CD4-positive, alpha-beta memory T cell (primary cell): ENCODE data around the gene BBX. TPM values are rescaled to one million over a fixed set of nuclear protein-coding genes. Genes with fewer than 3 reads are reported as not detected.

Experiments used
- CTCF ChIA-PET: fragments of 350-600 bp; sonication (Branson Sonifier 250); formaldehyde crosslinking; loops from one replicate; lab custom pipeline; 2021; ENCODE audit warnings: inconsistent platforms; ENCODE audit not compliant: partially characterized antibody; lab: Charles Lee
- POLR2A ChIA-PET: fragments of 350-600 bp; sonication (Branson Sonifier 250); formaldehyde crosslinking; loops from one replicate; lab custom pipeline; 2021; ENCODE audit not compliant: partially characterized antibody; lab: Charles Lee
- DNase-seq, 5 donors: peaks; one replicate each; pipeline versions ENCODE4 v3.0.0 to v3.0.0-alpha.2; 2020 to 2022; ENCODE audit warnings: mixed read lengths in 1 of 5
- H3K27ac ChIP-seq: one replicate; pipeline ENCODE4 v1.7.0; 2013; ENCODE audit warnings: low read depth, low read length
- H3K27me3 ChIP-seq: 2 replicates; pipeline ENCODE4 v1.7.0; 2013; ENCODE audit warnings: mild to moderate bottlenecking, low read length, moderate library complexity; ENCODE audit not compliant: insufficient read depth
- H3K36me3 ChIP-seq: 2 replicates; pipeline ENCODE4 v1.7.0; 2013; ENCODE audit warnings: mild to moderate bottlenecking, low read length, moderate library complexity; ENCODE audit not compliant: insufficient read depth
- H3K4me1 ChIP-seq: 2 replicates; pipeline ENCODE4 v1.7.0; 2013; ENCODE audit warnings: mild to moderate bottlenecking, low read length, moderate library complexity; ENCODE audit not compliant: insufficient read depth
- H3K4me3 ChIP-seq, 2 donors: one replicate each; pipeline ENCODE4 v1.7.0; 2013; ENCODE audit warnings: low read length in 2 of 2, mild to moderate bottlenecking in 1 of 2
- H3K9me3 ChIP-seq, 2 donors: one replicate each; pipeline ENCODE4 v1.7.0; 2013; ENCODE audit warnings: low read length in 2 of 2, control low read depth in 1 of 2; ENCODE audit not compliant: control insufficient read depth in 1 of 2
- H3K27ac Mint-ChIP-seq, 7 donors: one replicate each; pipeline ENCODE4 v1.8.0; 2020 to 2021; ENCODE audit warnings: mixed read lengths in 7 of 7, mild to moderate bottlenecking in 6 of 7, inconsistent platforms in 3 of 7, moderate library complexity in 3 of 7
- H3K27me3 Mint-ChIP-seq, 2 donors: one replicate each; pipeline ENCODE4 v1.8.0; 2020 to 2021; ENCODE audit warnings: mixed read lengths in 2 of 2
- H3K36me3 Mint-ChIP-seq, 2 donors: one replicate each; pipeline ENCODE4 v1.8.0; 2020 to 2021; ENCODE audit warnings: mixed read lengths in 2 of 2, inconsistent platforms in 1 of 2, mild to moderate bottlenecking in 1 of 2
- H3K4me1 Mint-ChIP-seq, 4 donors: one replicate each; pipeline ENCODE4 v1.8.0; 2020 to 2021; ENCODE audit warnings: mixed read lengths in 4 of 4, mild to moderate bottlenecking in 1 of 4
- H3K4me3 Mint-ChIP-seq, 8 donors: one replicate each; pipeline ENCODE4 v1.8.0; 2020 to 2021; ENCODE audit warnings: mixed read lengths in 8 of 8, mild to moderate bottlenecking in 7 of 8, moderate library complexity in 6 of 8, inconsistent platforms in 3 of 8
- H3K9me3 Mint-ChIP-seq, 8 donors: one replicate each; pipeline ENCODE4 v1.8.0; 2020 to 2021; ENCODE audit warnings: mixed read lengths in 8 of 8, mild to moderate bottlenecking in 5 of 8, inconsistent platforms in 3 of 8, moderate library complexity in 1 of 8
- intact Hi-C: fragments of 100-400 bp; cut with micrococcal nuclease; formaldehyde crosslinking; loops from one replicate; pipeline ENCODE4 v1.15.1; 2023
- polyA plus RNA-seq, 2 donors: library from polyadenylated mRNA; unstranded; fragments of 300-500 nt; fragmentation: Illumina TruSeq; gene quantifications; one replicate each; pipeline ENCODE4 v1.2.3, GENCODE V29; 2021
- total RNA-seq, 2 experiments: library from RNA; stranded (reverse); gene quantifications; one replicate each; pipeline ENCODE4 v1.2.3, GENCODE V29; 2021

BBX gene
- total and polyA plus RNA-seq, 4 experiments from 2014 or later = 85.4 to 101 (median 96.5) TPM

DNA sequence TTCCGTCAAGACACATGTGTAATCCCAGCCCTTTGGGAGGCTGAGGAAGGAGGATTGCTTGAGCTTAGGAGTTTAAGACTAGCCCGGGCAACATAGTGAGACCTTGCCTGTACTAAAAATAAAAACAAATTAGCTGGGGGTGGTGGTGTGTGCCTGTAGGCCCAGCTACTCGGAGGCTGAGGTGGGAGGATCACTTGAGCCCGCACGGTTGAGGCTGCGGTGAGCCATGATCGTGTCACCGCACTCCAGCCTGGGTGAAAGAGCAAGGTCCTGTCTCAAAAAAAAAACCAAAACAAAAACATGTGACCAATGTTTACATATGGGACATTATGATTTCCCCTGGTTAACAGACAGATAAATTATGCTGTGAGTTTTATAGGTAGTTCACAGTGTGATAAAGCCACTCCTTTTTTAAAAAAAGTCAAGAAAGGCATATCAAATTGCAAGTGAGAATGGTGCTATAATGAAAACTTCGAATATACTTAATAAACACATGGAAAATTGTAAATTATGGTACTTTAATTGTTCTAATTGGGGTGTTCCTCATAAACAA lies 9.2 kb downstream of the BBX start:
- ChIA-PET POLR2A (interaction anchor here (0.7 to 0.8 kb wide), 2 partner anchors 9 to 10 kb away, joined by 3 to 4 read pairs; partner anchors contain the start of gene BBX), CTCF (interaction anchor here (0.5 to 1.4 kb wide), 3 partner anchors 21 to 923 kb away, joined by 3 read pairs; no protein-coding TSS in a partner anchor)
- H3K4me3 ChIP-seq = no peak overlapping the region
- H3K4me3 Mint-ChIP-seq = peak overlapping the region in 1 of 8 donors; percentile 3
- H3K9me3 Mint-ChIP-seq = no peaks in the 10 kb centered on the region
- peaks cover 20 to 28% of the 10 kb centered on the region in 2 donors for H3K36me3 Mint-ChIP-seq
- no peaks in the 10 kb centered on the region for H3K36me3 ChIP-seq
- H3K9me3 ChIP-seq = no peaks in the 10 kb centered on the region
- no peaks in the 10 kb centered on the region for H3K27me3 ChIP-seq
- H3K27me3 Mint-ChIP-seq = no peaks in the 10 kb centered on the region
- peaks cover 19 to 52% (median 28%) of the 10 kb centered on the region in 4 donors for H3K4me1 Mint-ChIP-seq
- intact Hi-C loops = loop anchor here (2.0 kb wide), 1 partner anchor 15 kb away; no protein-coding TSS in a partner anchor
- DNase-seq = no peak
- H3K27ac ChIP-seq = no peak overlapping the region
- H3K4me1 ChIP-seq = peaks cover 15% of the 10 kb centered on the region
- peak overlapping the region in 1 of 7 donors; percentile 13 for H3K27ac Mint-ChIP-seq

DNA sequence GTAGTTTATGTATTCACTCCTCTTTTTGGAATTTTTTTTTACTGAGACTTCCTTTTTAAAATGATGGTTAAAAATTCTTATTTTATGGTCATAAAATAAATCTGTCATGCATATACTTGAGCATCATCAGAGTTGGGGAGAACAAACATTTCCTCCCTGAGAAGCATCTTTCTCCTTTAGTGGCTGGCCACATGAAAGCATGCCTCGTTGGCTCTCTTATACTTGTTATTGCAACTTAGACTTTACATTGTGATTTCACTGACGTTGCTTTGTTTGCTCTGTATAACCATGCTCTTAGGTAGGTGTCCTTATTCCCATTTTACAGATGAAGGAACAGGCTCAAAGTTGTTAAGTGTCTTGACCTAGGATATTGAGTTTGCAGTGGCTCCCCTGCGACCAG lies 18.1 kb downstream of the BBX start:
- Mint-ChIP-seq H3K4me3 (no peak overlapping the region), H3K9me3 (no peaks in the 10 kb centered on the region), H3K27me3 (no peaks in the 10 kb centered on the region), H3K4me1 (peaks cover 15 to 38% (median 29%) of the 10 kb centered on the region in 4 donors), H3K36me3 (peaks cover 9 to 16% of the 10 kb centered on the region in 2 donors), H3K27ac (no peak overlapping the region)
- no peaks in the 10 kb centered on the region for H3K9me3 ChIP-seq
- POLR2A ChIA-PET = no interaction called here
- no peaks in the 10 kb centered on the region for H3K27me3 ChIP-seq
- H3K4me1 ChIP-seq = no peaks in the 10 kb centered on the region
- DNase-seq = no peak
- intact Hi-C loops = no loop called here
- no peak overlapping the region for H3K4me3 ChIP-seq
- no peaks in the 10 kb centered on the region for H3K36me3 ChIP-seq
- CTCF ChIA-PET = no interaction called here
- H3K27ac ChIP-seq = no peak overlapping the region

DNA sequence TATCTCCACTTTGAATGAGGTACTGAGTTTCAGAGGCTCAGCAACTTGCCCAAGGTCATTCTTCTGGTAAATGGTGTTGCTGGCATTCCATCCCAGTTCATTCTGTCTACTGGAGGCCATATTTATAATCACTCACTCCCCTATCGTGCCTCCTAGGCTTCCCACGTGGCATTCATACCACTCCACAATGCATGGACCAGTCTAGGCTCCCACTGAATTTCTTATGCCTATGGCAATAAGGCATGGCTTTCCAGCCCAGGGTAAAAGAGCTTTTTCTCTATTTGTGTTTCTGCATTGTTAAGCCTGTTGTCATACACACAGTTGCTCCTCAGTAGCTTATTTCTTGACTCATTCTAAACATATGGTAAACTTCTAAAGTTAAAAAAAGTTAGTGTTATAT lies 19.9 kb downstream of the BBX start:
- Mint-ChIP-seq H3K36me3 (peaks cover 5 to 11% of the 10 kb centered on the region in 2 donors), H3K4me1 (peaks cover 16 to 43% (median 30%) of the 10 kb centered on the region in 4 donors), H3K9me3 (peaks cover 0 to under 1% (median 0%) of the 10 kb centered on the region in 8 donors), H3K4me3 (no peak overlapping the region), H3K27ac (no peak overlapping the region), H3K27me3 (no peaks in the 10 kb centered on the region)
- no peak overlapping the region for H3K27ac ChIP-seq
- ChIA-PET POLR2A (no interaction called here), CTCF (interaction anchor here (0.8 kb wide), 3 partner anchors 12 to 306 kb away, joined by 3 read pairs; no protein-coding TSS in a partner anchor)
- H3K36me3 ChIP-seq = no peaks in the 10 kb centered on the region
- no peak for DNase-seq
- no peaks in the 10 kb centered on the region for H3K9me3 ChIP-seq
- H3K27me3 ChIP-seq = no peaks in the 10 kb centered on the region
- no peaks in the 10 kb centered on the region for H3K4me1 ChIP-seq
- intact Hi-C loops = loop anchor here (1.0 kb wide), 2 partner anchors 271 to 306 kb away; no protein-coding TSS in a partner anchor
- H3K4me3 ChIP-seq = no peak overlapping the region

DNA sequence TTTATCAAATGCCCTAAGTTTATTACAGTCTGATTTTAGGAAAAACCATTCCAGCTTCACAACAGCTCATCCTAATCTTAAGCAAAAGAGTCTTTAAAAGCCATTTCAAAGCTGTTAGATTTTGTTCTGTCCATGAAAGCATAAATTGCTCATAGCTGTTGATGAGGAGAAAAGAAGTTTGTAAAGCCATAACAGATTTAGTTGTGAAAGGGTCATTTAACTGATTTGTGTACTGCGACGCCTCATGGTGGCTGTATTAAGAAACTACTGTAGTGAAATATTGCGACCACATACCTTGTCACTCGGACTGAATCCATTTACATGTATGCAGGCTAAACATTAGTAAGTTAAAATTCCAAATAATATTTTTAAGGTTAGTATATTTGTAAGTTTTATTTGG lies 20.9 kb downstream of the BBX start:
- ChIA-PET POLR2A (no interaction called here), CTCF (interaction anchor here (0.5 to 0.6 kb wide), 2 partner anchors 8 to 44 kb away, joined by 3 to 4 read pairs; no protein-coding TSS in a partner anchor)
- Mint-ChIP-seq H3K4me1 (peaks cover 15 to 43% (median 28%) of the 10 kb centered on the region in 4 donors), H3K36me3 (peaks cover 11 to 12% of the 10 kb centered on the region in 2 donors), H3K27ac (no peak overlapping the region), H3K27me3 (no peaks in the 10 kb centered on the region), H3K9me3 (peaks cover 0 to 4% (median 0%) of the 10 kb centered on the region in 8 donors), H3K4me3 (no peak overlapping the region)
- DNase-seq = peak in 1 of 5 donors; percentile 3
- Histone ChIP-seq H3K9me3 (no peaks in the 10 kb centered on the region), H3K27ac (no peak overlapping the region), H3K4me3 (no peak overlapping the region), H3K27me3 (no peaks in the 10 kb centered on the region), H3K4me1 (no peaks in the 10 kb centered on the region), H3K36me3 (no peaks in the 10 kb centered on the region)
- intact Hi-C loops = loop anchor here (1.0 kb wide), 2 partner anchors 272 to 307 kb away; no protein-coding TSS in a partner anchor

DNA sequence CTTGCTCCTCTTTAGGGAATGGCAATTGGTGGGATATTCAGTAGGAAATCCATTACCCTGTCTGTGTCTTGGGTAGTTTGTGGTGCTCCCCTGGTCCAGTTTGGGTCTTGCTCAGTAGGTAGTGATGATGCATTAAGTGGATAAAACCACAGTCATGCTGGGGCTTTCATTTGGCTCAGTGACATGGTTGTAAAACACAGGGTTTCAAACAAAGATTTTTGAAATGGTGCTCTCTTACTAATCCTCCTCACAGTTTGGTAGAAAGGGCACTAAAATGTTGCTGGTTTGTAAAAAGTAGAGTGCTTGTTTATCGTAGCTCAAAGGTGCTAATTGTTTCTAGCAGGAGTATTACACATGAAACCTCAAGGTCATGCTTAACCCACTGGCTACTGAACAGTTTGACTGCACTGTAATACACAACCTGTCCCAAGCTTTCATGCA lies 22.9 kb downstream of the BBX start:
- no peaks in the 10 kb centered on the region for H3K9me3 ChIP-seq
- peaks cover 20 to 49% (median 29%) of the 10 kb centered on the region in 4 donors for H3K4me1 Mint-ChIP-seq
- peaks cover 0 to 4% (median 0%) of the 10 kb centered on the region in 8 donors for H3K9me3 Mint-ChIP-seq
- H3K27me3 Mint-ChIP-seq = no peaks in the 10 kb centered on the region
- DNase-seq = no peak
- H3K4me3 ChIP-seq = no peak overlapping the region
- peaks cover 15 to 26% of the 10 kb centered on the region in 2 donors for H3K36me3 Mint-ChIP-seq
- intact Hi-C loops = loop anchor here (2.0 kb wide), 1 partner anchor 13 kb away; no protein-coding TSS in a partner anchor
- H3K36me3 ChIP-seq = no peaks in the 10 kb centered on the region
- no peak overlapping the region for H3K4me3 Mint-ChIP-seq
- no peaks in the 10 kb centered on the region for H3K27me3 ChIP-seq
- POLR2A ChIA-PET = no interaction called here
- no peaks in the 10 kb centered on the region for H3K4me1 ChIP-seq
- peak overlapping the region in 1 of 7 donors; percentile 21 for H3K27ac Mint-ChIP-seq
- CTCF ChIA-PET = interaction anchor here (0.9 to 1.0 kb wide), 2 partner anchors 86 to 338 kb away, joined by 3 read pairs; no protein-coding TSS in a partner anchor
- no peak overlapping the region for H3K27ac ChIP-seq

DNA sequence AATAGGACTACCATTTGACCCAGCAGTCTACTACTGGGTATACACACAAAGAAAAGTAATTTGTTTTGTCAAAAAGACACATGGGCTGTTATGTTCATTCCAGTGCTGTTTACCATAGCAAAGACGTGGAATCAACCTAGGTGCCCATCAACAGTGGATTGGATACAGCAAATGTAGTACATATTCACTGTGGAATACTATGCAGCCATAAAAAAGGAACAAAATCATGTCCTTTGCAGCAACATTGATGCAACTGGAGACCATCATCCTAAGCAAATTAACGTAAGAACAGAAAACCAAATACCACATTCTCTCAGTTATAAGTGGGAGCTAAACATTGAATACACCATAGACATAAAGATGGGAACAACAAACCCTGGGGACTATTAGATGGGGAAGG lies 25.8 kb downstream of the BBX start:
- DNase-seq = no peak
- Mint-ChIP-seq H3K9me3 (peaks cover 0 to 4% (median 0%) of the 10 kb centered on the region in 8 donors), H3K4me1 (peaks cover 28 to 46% (median 34%) of the 10 kb centered on the region in 4 donors), H3K27me3 (no peaks in the 10 kb centered on the region), H3K4me3 (no peak overlapping the region), H3K27ac (no peak overlapping the region), H3K36me3 (peaks cover 16 to 29% of the 10 kb centered on the region in 2 donors)
- H3K9me3 ChIP-seq = no peaks in the 10 kb centered on the region
- H3K4me3 ChIP-seq = no peak overlapping the region
- no peaks in the 10 kb centered on the region for H3K36me3 ChIP-seq
- CTCF ChIA-PET = interaction anchor here (0.9 to 1.8 kb wide), 4 partner anchors 10 to 929 kb away, joined by 3 to 4 read pairs (median 4); no protein-coding TSS in a partner anchor
- no peaks in the 10 kb centered on the region for H3K4me1 ChIP-seq
- intact Hi-C loops = no loop called here
- no peak overlapping the region for H3K27ac ChIP-seq
- POLR2A ChIA-PET = no interaction called here
- no peaks in the 10 kb centered on the region for H3K27me3 ChIP-seq

DNA sequence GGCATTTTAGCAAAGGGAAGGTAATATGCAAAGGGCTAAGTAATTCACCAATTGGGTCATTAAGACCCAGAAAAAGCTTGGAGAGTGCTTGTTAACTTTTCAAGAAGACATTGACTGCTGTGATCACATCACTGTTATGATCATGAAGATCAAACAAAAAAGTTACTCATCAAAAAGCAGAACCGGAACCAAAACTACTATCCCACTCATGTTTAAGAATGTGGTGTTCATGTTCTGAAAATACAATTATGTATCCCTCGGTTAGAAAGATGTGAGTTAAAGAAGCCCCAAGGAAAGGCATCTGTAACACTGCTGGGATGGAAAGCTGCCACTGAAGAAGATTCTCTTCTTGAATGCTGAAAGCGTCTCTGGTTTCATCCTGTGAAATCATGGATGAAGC lies 32.6 kb downstream of the BBX start:
- H3K27ac ChIP-seq = no peak overlapping the region
- H3K36me3 Mint-ChIP-seq = peaks cover 8 to 10% of the 10 kb centered on the region in 2 donors
- H3K9me3 Mint-ChIP-seq = no peaks in the 10 kb centered on the region
- H3K27ac Mint-ChIP-seq = peak overlapping the region in 1 of 7 donors; percentile 33
- intact Hi-C loops = no loop called here
- POLR2A ChIA-PET = no interaction called here
- no peak overlapping the region for H3K4me3 ChIP-seq
- no peak overlapping the region for H3K4me3 Mint-ChIP-seq
- H3K27me3 ChIP-seq = no peaks in the 10 kb centered on the region
- CTCF ChIA-PET = interaction anchor here (1.1 kb wide), 1 partner anchor 320 kb away, joined by 3 read pairs; no protein-coding TSS in a partner anchor
- DNase-seq = no peak
- H3K27me3 Mint-ChIP-seq = no peaks in the 10 kb centered on the region
- H3K4me1 Mint-ChIP-seq = peaks cover 43 to 78% (median 54%) of the 10 kb centered on the region in 4 donors
- peaks cover 12% of the 10 kb centered on the region for H3K4me1 ChIP-seq
- H3K36me3 ChIP-seq = no peaks in the 10 kb centered on the region
- no peaks in the 10 kb centered on the region for H3K9me3 ChIP-seq
